ENCODE results near the gene GADD45GIP1.
A peak's percentile ranks its signal among the peaks of the same experiment; 100 is the strongest.

The GADD45GIP1 gene

DNA sequence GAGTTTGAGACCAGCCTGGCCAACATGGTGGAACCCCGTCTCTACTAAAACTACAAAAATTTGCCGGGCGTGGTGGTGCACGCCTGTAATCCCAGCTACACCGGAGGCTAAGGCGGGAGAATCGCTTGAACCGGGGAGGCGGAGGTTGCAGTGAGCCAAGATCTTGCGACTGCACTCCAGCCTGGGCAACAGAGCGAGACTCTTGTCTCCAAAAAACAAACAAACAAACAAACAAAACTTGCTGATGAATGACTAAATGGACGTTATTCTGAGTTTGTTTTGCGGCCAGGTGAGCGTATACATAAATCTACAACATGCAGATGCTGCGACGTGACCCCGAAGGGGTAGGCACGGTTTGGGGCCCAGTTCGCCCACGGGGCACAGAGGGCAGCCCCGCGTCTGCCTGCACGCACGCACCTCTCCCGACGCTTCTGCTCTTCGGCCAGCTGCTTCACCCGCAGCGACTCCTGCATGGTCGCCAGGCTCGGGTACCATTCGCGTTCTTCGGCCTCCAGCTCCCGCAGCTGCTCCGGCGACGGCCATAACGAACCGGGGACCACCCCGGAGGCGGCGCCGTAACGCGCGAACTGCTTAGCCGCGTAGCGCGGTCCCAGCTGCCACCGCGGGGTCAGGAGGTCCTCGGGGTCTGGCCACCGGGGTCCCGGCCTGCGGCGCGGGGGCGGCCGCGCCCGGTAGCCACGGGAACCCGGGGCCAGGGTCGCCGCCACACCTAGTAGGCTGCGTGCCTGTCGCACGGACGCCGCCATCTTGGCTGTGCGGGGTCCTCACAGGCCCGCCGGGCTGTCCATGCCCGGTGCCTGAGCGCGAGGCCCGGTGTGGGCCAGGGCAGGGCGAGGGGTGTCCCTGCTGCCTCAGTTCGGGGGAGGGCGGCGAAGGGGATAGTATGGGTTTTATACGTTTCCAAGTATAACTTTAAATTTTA lies at the start of gene GADD45GIP1:
Gene GADD45GIP1 (minus strand): TSS at position 778 of the 943 bp plus-strand sequence. CDS start 11 bp downstream, at position 767.
- peak; percentile 72 to 82 (median 79) for DNase-seq (ENCODE audit: low read depth in 3 of 3)

DNA sequence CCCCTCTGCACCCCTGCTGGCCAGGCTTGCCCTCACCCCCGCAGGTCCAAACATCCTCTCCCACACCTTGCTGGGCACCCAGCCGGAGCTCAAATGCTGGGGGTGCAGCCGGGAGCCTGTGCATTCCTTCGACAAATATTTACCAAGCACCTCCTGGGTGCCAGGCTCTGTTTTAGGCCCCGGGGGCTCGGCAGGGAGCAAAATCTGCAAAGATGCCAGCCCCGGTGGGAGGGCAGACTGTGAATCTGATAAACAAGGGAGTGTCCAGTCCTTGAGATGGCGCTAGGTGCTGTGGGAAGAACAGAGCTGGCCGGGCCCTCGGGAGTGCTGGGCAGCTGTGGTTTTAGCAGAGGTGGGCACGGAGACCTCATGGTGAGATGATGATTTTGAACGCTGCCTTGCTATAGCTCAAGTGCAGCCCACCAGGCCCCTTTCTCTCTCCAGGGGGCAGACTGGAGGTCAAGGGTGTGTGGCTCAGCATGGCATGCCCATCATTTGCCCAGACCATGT lies 48.9 kb upstream of the GADD45GIP1 start:
- no peak for DNase-seq (ENCODE audit: low read depth in 3 of 3)

GRCh38 chr19:13005253-13005652 lies 48.2 kb upstream of the GADD45GIP1 start:
- DNase-seq (ENCODE audit: low read depth in 3 of 3) = no peak

GRCh38 chr19:13004273-13004672 lies 47.2 kb upstream of the GADD45GIP1 start:
- no peak for DNase-seq (ENCODE audit: low read depth in 3 of 3)

DNA sequence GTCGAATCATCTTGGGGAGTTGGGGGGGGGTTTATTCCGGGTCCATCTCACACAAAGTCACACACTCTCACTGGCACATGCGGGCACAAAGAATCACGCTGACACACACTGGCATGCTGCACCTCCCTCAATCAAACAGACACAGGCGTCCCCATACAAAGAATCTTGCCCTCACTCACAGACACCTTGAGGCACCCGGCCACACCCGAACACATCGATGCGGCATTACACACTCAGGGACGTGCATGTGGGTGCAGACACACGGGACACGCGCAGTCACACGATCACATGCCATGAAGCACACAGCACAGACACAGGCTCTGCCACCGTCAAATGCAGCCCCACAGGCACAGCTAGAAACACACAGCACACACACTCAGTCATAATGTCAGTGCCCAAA lies 46.1 kb upstream of the GADD45GIP1 start:
- DNase-seq (ENCODE audit: low read depth in 3 of 3) = no peak

- DNase-seq (ENCODE audit: low read depth in 3 of 3) = no peak
Measured at GRCh38 chr19:13002166-13002898, 45.3 kb upstream of the GADD45GIP1 start.

GRCh38 chr19:13001502-13002165 lies 44.6 kb upstream of the GADD45GIP1 start:
- no peak for DNase-seq (ENCODE audit: low read depth in 3 of 3)

- no peak for DNase-seq (ENCODE audit: low read depth in 3 of 3)
Measured at GRCh38 chr19:13001166-13001501, 44.1 kb upstream of the GADD45GIP1 start.

DNA sequence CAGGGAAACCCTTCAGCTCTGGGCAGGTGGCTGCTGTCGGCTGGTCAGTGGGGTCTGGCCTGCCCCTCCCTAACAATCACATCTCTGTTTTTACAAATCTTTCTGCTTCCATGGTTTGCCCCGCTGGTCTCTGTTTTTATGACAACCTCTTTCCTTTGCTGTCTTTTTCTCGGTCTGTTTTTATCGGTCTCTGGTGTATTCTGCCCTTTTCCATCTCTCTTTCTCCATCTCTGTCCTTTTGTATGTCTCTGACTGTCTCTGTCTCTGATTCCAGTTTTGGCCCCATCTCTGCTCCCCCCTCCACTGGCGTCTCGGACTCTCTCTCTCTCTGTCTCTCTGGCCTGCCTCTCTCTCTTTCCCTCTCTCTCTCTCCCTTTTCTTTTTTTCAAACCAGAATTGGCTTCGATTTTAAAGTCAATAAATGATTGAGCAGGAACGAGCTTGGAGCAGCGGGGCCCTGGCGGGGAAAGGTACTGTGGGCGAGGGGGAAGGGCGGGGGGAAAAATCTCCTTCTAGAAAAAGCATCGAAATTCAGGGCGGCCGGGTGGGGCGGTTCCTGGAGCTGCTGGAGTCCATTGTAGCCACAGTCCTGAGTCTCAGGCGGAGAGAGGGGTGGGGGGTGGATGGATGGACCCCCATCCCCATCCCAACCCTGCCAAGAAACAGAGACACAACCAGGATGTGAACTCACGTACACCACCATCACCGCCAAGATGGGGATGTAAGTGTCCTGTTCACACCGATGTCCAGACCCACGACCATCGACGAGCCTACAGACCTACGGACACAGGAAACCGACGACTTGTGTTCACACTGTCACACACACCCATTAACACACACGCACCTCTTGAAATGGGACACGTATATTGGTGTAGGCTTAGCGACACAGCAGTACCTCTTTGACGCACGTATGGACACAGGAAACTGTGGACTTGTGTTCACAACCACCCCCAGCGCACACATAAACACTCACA lies 41.2 kb upstream of the GADD45GIP1 start:
- no peak for DNase-seq (ENCODE audit: low read depth in 3 of 3)

GRCh38 chr19:12997179-12997966 lies 40.4 kb upstream of the GADD45GIP1 start:
- DNase-seq (ENCODE audit: low read depth in 3 of 3) = no peak

GRCh38 chr19:12996406-12997094 lies 39.5 kb upstream of the GADD45GIP1 start:
- DNase-seq (ENCODE audit: low read depth in 3 of 3) = no peak

- DNase-seq (ENCODE audit: low read depth in 3 of 3) = no peak
Measured at GRCh38 chr19:12995596-12996405, 38.8 kb upstream of the GADD45GIP1 start.

DNA sequence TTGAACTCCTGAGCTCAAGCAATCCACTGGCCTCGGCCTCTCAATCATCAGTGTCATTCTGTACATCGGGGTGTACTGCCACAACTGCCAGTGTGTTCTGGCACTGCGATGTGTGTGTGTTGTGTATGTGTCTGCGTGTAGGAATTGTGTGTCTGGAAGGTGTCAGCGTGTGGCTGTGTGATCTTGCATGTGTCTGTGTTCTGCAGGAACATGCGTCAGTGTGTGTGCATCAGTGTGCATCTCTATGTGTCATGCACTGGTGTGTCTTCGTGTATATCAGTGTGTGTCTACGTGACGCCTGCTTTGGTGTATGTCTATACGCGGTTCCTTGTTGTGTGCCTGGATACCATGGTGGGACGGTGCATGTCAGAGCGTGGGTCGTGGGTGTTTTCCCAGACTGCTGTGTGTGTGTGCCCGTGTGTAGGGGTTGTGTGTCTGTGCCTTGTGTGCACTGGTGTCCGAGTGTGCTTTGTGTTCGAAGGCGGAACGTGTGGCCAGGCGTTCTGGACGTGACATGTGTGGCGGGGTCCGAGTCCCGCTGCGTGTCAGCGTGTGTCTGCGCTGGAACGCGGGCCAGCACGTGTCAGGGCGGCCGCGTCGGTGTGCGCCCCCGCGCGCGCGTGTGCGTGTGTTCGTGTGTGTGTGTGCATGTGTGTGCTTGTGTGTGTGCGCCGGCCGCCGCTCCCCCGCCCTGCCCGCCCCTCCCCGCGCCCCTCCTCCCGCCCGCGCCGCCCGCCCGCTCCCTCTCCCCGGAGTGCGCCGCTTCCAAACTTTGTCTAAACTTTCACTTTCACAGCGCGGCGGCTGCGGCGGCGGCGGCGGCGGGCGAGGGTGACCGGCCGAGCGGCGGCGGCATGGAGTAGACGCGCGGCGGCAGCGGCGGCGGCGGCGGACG lies 37.9 kb upstream of the GADD45GIP1 start, which contains the start of gene NFIX:
Gene NFIX (plus strand): TSS at position 775 of the 895 bp plus-strand sequence. CDS start 363 bp downstream, outside the sequence.
- peak in 1 of 3 donors; percentile 45 for DNase-seq (ENCODE audit: low read depth in 3 of 3)

GRCh38 chr19:12993562-12993961 lies 36.5 kb upstream of the GADD45GIP1 start:
- DNase-seq (ENCODE audit: low read depth in 3 of 3) = no peak

DNA sequence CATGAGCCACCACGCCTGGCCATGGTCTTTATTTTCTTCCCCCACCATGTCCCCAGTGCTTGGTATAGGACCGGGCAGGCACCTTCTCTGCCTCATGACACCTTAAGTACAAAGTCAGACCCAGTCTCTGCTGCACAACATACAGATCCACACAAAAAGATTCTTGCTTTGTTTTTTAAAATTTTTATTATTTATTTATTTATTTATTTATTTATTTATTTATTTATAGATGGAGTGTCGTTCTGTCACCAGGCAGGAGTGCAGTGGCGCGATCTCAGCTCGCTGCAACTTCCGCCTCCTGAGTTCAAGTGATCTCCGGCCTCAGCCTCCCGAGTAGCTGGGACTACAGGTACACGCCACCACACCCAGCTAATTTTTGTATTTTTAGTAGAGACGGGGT lies 35.7 kb upstream of the GADD45GIP1 start:
- DNase-seq (ENCODE audit: low read depth in 3 of 3) = no peak

GRCh38 chr19:12991296-12991695 lies 34.3 kb upstream of the GADD45GIP1 start:
- DNase-seq (ENCODE audit: low read depth in 3 of 3) = no peak

DNA sequence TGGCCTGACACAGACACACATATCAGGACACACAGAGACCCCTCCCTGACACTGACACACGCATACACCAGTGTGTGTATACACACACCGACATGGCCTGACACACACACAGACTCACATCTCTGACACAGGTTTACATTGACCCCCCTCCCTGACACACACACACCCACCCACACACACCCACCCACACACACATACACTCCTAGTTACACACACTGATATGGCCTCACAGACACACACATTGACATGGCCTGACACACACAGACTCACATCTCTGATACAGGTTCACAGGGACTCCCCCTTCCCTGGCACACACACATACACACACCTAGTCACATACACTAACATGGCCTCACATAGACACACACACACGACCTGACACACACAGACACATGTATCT lies 33.8 kb upstream of the GADD45GIP1 start:
- no peak for DNase-seq (ENCODE audit: low read depth in 3 of 3)
